Epithelial cell of esophagus (primary cell): ENCODE measurements around the gene AKAP13.

ENCODE experiments used
- DNase-seq: peaks from one replicate; pipeline ENCODE4 v3.0.0; 2010; ENCODE audit warnings: low read depth
- H3K4me3 ChIP-seq: 2 replicates; pipeline ENCODE4 v1.5.1; 2011; ENCODE audit warnings: mild to moderate bottlenecking, low read length, control low read depth
- TF ChIP-seq, protein P1 (sequence below): IDR thresholded peaks from 2 replicates; pipeline ENCODE4 v1.5.1; 2011; ENCODE audit warnings: low read depth, mild to moderate bottlenecking, low read length, control low read depth, inconsistent platforms; ENCODE audit not compliant: insufficient read depth; ENCODE audit errors: missing control alignments

AKAP13 gene

GRCh38 chr15:85667491-85668424 lies 287.4 kb downstream of the AKAP13 start:
- TF ChIP-seq, protein P1, sequence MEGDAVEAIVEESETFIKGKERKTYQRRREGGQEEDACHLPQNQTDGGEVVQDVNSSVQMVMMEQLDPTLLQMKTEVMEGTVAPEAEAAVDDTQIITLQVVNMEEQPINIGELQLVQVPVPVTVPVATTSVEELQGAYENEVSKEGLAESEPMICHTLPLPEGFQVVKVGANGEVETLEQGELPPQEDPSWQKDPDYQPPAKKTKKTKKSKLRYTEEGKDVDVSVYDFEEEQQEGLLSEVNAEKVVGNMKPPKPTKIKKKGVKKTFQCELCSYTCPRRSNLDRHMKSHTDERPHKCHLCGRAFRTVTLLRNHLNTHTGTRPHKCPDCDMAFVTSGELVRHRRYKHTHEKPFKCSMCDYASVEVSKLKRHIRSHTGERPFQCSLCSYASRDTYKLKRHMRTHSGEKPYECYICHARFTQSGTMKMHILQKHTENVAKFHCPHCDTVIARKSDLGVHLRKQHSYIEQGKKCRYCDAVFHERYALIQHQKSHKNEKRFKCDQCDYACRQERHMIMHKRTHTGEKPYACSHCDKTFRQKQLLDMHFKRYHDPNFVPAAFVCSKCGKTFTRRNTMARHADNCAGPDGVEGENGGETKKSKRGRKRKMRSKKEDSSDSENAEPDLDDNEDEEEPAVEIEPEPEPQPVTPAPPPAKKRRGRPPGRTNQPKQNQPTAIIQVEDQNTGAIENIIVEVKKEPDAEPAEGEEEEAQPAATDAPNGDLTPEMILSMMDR: no peak
- DNase-seq: peak; percentile 94
- no peak overlapping the region for H3K4me3 ChIP-seq

- TF ChIP-seq, protein P1: no peak
Measured at GRCh38 chr15:85671156-85671555, 290.8 kb downstream of the AKAP13 start.

DNA sequence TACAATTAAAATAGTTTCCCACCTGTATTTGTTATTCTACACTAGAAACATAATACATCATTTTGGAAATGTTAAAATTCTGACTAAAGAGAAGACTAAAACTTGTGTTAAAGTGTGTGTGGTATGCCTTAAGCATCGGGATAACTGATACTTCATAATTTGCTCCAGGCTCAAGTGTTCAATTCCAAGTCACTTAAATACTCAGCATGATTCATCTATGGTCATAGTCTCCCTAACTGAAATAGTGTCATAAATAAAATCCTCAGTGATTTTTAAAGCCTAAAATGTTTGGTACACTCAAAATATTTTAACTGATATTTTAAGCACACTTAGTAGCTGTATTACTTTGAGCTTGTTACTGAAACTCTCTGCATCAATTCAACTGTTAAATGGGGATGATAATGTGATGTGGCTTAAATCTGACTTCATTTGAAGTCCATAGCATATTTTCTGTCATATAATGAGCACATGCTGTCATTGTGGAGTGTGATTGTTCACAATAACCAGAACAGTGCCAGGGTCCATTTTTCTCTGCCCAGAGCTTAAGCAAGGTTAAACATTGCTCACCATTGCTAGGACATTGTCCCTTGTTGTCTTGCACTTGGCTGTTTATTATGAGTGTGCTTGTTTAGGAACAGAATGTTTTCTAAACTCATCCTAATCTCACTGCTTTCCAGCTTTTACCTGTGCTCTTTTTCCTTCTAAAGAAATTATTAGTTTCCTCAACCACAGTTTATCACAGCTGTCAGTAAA lies 292.1 kb downstream of the AKAP13 start:
- DNase-seq: no peak
- TF ChIP-seq, protein P1: no peak
- no peak overlapping the region for H3K4me3 ChIP-seq

More at GRCh38 chr15:85671156-85671555, 290.8 kb downstream of the AKAP13 start:
- H3K4me3 ChIP-seq: no peak overlapping the region
- peak; percentile 41 for DNase-seq

DNA sequence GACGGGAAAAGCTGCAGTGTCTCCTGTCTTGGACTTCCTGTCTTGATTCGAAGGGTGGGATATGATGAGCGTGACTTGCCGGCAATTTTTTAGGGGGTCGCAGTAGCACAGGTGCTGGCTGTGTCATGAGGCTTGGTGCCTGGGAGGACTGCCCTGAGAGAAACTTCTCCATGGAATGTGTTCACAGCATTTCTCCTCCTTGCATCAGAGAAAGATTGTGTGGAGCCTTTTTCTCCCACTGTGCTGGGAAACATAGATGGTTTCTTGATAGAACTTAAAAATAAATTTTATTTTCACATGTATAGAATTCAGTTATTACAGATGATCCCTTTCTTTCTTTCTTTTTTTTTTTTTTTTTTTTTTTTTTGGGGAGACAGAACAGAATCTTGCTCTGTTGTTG lies 292.9 kb downstream of the AKAP13 start:
- no peak for DNase-seq
- no peak overlapping the region for H3K4me3 ChIP-seq
- TF ChIP-seq, protein P1: no peak

- DNase-seq: peak; percentile 31
- TF ChIP-seq, protein P1: no peak
- H3K4me3 ChIP-seq: no peak overlapping the region
Measured at GRCh38 chr15:85676342-85677098, 296.1 kb downstream of the AKAP13 start.

GRCh38 chr15:85679231-85679630 lies 298.8 kb downstream of the AKAP13 start:
- no peak for DNase-seq
- no peak overlapping the region for H3K4me3 ChIP-seq
- TF ChIP-seq, protein P1: no peak
